ENCODE measurements around the gene ZHX3. TPM values are rescaled to one million over a fixed set of nuclear protein-coding genes. Genes with fewer than 3 reads are reported as not detected.
A peak's percentile ranks its signal among the peaks of the same experiment; 100 is the strongest.

ZHX3 gene
- total RNA-seq, 1 experiment from 2014 or later: 2.5 TPM

- Histone ChIP-seq H3K4me3 (ENCODE audit: insufficient read depth, low read depth, low read length) (no peak overlapping the region), H3K27me3 (ENCODE audit: control insufficient read depth, insufficient read depth, low read length) (no peaks in the 10 kb centered on the region), H3K36me3 (replicated peaks; ENCODE audit: control insufficient read depth, insufficient read depth, low read length) (peaks cover 62% of the 10 kb centered on the region)
- DNase-seq: no peak
Measured at GRCh38 chr20:41173791-41174341, 143.7 kb downstream of the ZHX3 start.

GRCh38 chr20:41173161-41173721 lies 144.3 kb downstream of the ZHX3 start:
- H3K36me3 ChIP-seq (replicated peaks; ENCODE audit: control insufficient read depth, insufficient read depth, low read length): peaks cover 69% of the 10 kb centered on the region
- peak; percentile 92 for DNase-seq

GRCh38 chr20:41172296-41173140 lies 145.0 kb downstream of the ZHX3 start:
- H3K27me3 ChIP-seq (ENCODE audit: control insufficient read depth, insufficient read depth, low read length): no peaks in the 10 kb centered on the region
- H3K36me3 ChIP-seq (replicated peaks; ENCODE audit: control insufficient read depth, insufficient read depth, low read length): peaks cover 73% of the 10 kb centered on the region
- DNase-seq: peak; percentile 48
- no peak overlapping the region for H3K4me3 ChIP-seq (ENCODE audit: insufficient read depth, low read depth, low read length)

More at GRCh38 chr20:41173161-41173721, 144.3 kb downstream of the ZHX3 start:
- Histone ChIP-seq H3K4me3 (ENCODE audit: insufficient read depth, low read depth, low read length) (no peak overlapping the region), H3K27me3 (ENCODE audit: control insufficient read depth, insufficient read depth, low read length) (no peaks in the 10 kb centered on the region)

- peak; percentile 16 for DNase-seq
- Histone ChIP-seq H3K4me3 (ENCODE audit: insufficient read depth, low read depth, low read length) (no peak overlapping the region), H3K27me3 (ENCODE audit: control insufficient read depth, insufficient read depth, low read length) (no peaks in the 10 kb centered on the region), H3K36me3 (replicated peaks; ENCODE audit: control insufficient read depth, insufficient read depth, low read length) (peaks cover 76% of the 10 kb centered on the region)
Measured at GRCh38 chr20:41171736-41172295, 145.7 kb downstream of the ZHX3 start.

GRCh38 chr20:41170386-41171105 lies 147.0 kb downstream of the ZHX3 start:
- no peak for DNase-seq
- Histone ChIP-seq H3K27me3 (ENCODE audit: control insufficient read depth, insufficient read depth, low read length) (no peaks in the 10 kb centered on the region), H3K4me3 (ENCODE audit: insufficient read depth, low read depth, low read length) (no peak overlapping the region), H3K36me3 (replicated peaks; ENCODE audit: control insufficient read depth, insufficient read depth, low read length) (peaks cover 86% of the 10 kb centered on the region)

GRCh38 chr20:41169791-41170351 lies 147.7 kb downstream of the ZHX3 start:
- no peak overlapping the region for H3K4me3 ChIP-seq (ENCODE audit: insufficient read depth, low read depth, low read length)
- H3K27me3 ChIP-seq (ENCODE audit: control insufficient read depth, insufficient read depth, low read length): no peaks in the 10 kb centered on the region
- peaks cover 87% of the 10 kb centered on the region for H3K36me3 ChIP-seq (replicated peaks; ENCODE audit: control insufficient read depth, insufficient read depth, low read length)
- DNase-seq: no peak

GRCh38 chr20:41169162-41169690 lies 148.3 kb downstream of the ZHX3 start:
- H3K36me3 ChIP-seq (replicated peaks; ENCODE audit: control insufficient read depth, insufficient read depth, low read length): peaks cover 87% of the 10 kb centered on the region

GRCh38 chr20:41168281-41169161 lies 149.0 kb downstream of the ZHX3 start:
- H3K36me3 ChIP-seq (replicated peaks; ENCODE audit: control insufficient read depth, insufficient read depth, low read length): peaks cover 87% of the 10 kb centered on the region
- DNase-seq: no peak
- no peaks in the 10 kb centered on the region for H3K27me3 ChIP-seq (ENCODE audit: control insufficient read depth, insufficient read depth, low read length)

More at GRCh38 chr20:41169162-41169690, 148.3 kb downstream of the ZHX3 start:
- no peaks in the 10 kb centered on the region for H3K27me3 ChIP-seq (ENCODE audit: control insufficient read depth, insufficient read depth, low read length)
- H3K4me3 ChIP-seq (ENCODE audit: insufficient read depth, low read depth, low read length): no peak overlapping the region
- no peak for DNase-seq

GRCh38 chr20:41167481-41168253 lies 149.9 kb downstream of the ZHX3 start:
- H3K27me3 ChIP-seq (ENCODE audit: control insufficient read depth, insufficient read depth, low read length): no peaks in the 10 kb centered on the region
- peaks cover 92% of the 10 kb centered on the region for H3K36me3 ChIP-seq (replicated peaks; ENCODE audit: control insufficient read depth, insufficient read depth, low read length)
- no peak for DNase-seq
- no peak overlapping the region for H3K4me3 ChIP-seq (ENCODE audit: insufficient read depth, low read depth, low read length)

More at GRCh38 chr20:41168281-41169161, 149.0 kb downstream of the ZHX3 start:
- no peak overlapping the region for H3K4me3 ChIP-seq (ENCODE audit: insufficient read depth, low read depth, low read length)

- H3K27me3 ChIP-seq (ENCODE audit: control insufficient read depth, insufficient read depth, low read length): no peaks in the 10 kb centered on the region
- peaks cover 92% of the 10 kb centered on the region for H3K36me3 ChIP-seq (replicated peaks; ENCODE audit: control insufficient read depth, insufficient read depth, low read length)
- H3K4me3 ChIP-seq (ENCODE audit: insufficient read depth, low read depth, low read length): no peak overlapping the region
- DNase-seq: no peak
Measured at GRCh38 chr20:41167118-41167470, 150.4 kb downstream of the ZHX3 start.

- Histone ChIP-seq H3K4me3 (ENCODE audit: insufficient read depth, low read depth, low read length) (no peak overlapping the region), H3K36me3 (replicated peaks; ENCODE audit: control insufficient read depth, insufficient read depth, low read length) (peaks cover 89% of the 10 kb centered on the region), H3K27me3 (ENCODE audit: control insufficient read depth, insufficient read depth, low read length) (no peaks in the 10 kb centered on the region)
- DNase-seq: no peak
Measured at GRCh38 chr20:41166201-41167117, 151.1 kb downstream of the ZHX3 start.
